CD4-positive, alpha-beta T cell (primary cell): ENCODE data around the gene CCNI2. TPM values are rescaled to one million over a fixed set of nuclear protein-coding genes. Genes with fewer than 3 reads are reported as not detected.

Source experiments
- ATAC-seq: fragments of 200-7000 bp; cut with Tn5 transposase; one replicate; pipeline ENCODE4 v1.10.0; 2022; ENCODE audit warnings: mild to moderate bottlenecking; ENCODE audit not compliant: poor library complexity
- CTCF ChIA-PET: fragments of 350-600 bp; sonication (Branson Sonifier 250); formaldehyde crosslinking; loops from one replicate; lab custom pipeline; 2021; ENCODE audit warnings: antibody characterized with exemption, inconsistent platforms; lab: Charles Lee
- POLR2A ChIA-PET: fragments of 350-600 bp; sonication (Branson Sonifier 250); formaldehyde crosslinking; loops from one replicate; lab custom pipeline; 2021; ENCODE audit warnings: antibody characterized with exemption, inconsistent platforms; lab: Charles Lee
- DNase-seq, 14 experiments: peaks; one replicate each; pipeline ENCODE4 v3.0.0-alpha.2; 2013 to 2020; ENCODE audit warnings: mixed read lengths in 2 of 14
- H3K27ac ChIP-seq, 2 donors: one replicate each; pipeline versions ENCODE4 v1.5.1 to v1.7.0; 2013; ENCODE audit warnings: low read length in 2 of 2, low read depth in 1 of 2, mild to moderate bottlenecking in 1 of 2
- H3K27me3 ChIP-seq, 2 experiments: 1 replicate in 1 of 2; 2 replicates in 1 of 2; pipeline versions ENCODE4 v1.6.1 to v1.7.0; 2013; ENCODE audit warnings: low read length in 2 of 2, control low read depth in 1 of 2, mild to moderate bottlenecking in 1 of 2, moderate library complexity in 1 of 2; ENCODE audit not compliant: insufficient read depth in 2 of 2, control insufficient read depth in 1 of 2
- H3K36me3 ChIP-seq: one replicate; pipeline ENCODE4 v1.6.1; 2013; ENCODE audit warnings: low read length, control low read depth; ENCODE audit not compliant: insufficient read depth
- H3K4me1 ChIP-seq: one replicate; pipeline ENCODE4 v1.6.1; 2013; ENCODE audit warnings: low read length, control low read depth; ENCODE audit not compliant: insufficient read depth
- H3K4me3 ChIP-seq: one replicate; pipeline ENCODE4 v1.5.1; 2013; ENCODE audit warnings: mild to moderate bottlenecking, low read length, moderate library complexity
- H3K9me3 ChIP-seq, 2 experiments: 1 replicate in 1 of 2; 2 replicates in 1 of 2; pipeline versions ENCODE4 v1.6.1 to v1.7.0; 2013; ENCODE audit warnings: low read length in 2 of 2, mild to moderate bottlenecking in 2 of 2, control low read depth in 1 of 2, moderate library complexity in 1 of 2; ENCODE audit not compliant: control insufficient read depth in 1 of 2, insufficient read depth in 1 of 2
- H3K27ac Mint-ChIP-seq: one replicate; pipeline ENCODE4 v1.8.0; 2020; ENCODE audit warnings: mixed read lengths
- H3K27me3 Mint-ChIP-seq: one replicate; pipeline ENCODE4 v1.8.0; 2021; ENCODE audit warnings: mixed read lengths
- H3K36me3 Mint-ChIP-seq: one replicate; pipeline ENCODE4 v1.8.0; 2021; ENCODE audit warnings: low read depth, mixed read lengths
- H3K4me1 Mint-ChIP-seq: one replicate; pipeline ENCODE4 v1.8.0; 2021; ENCODE audit warnings: low read depth, mixed read lengths
- H3K4me3 Mint-ChIP-seq: one replicate; pipeline ENCODE4 v1.8.0; 2020; ENCODE audit warnings: mild to moderate bottlenecking, mixed read lengths
- H3K9me3 Mint-ChIP-seq: one replicate; pipeline ENCODE4 v1.8.0; 2020; ENCODE audit warnings: mixed read lengths
- intact Hi-C, 2 experiments: fragments of 100-400 bp; cut with DNase I in 1 of 2; cut with micrococcal nuclease in 1 of 2; formaldehyde crosslinking; loops; one replicate each; pipeline versions ENCODE4 v1.15.1 to v1.9.0; 2023 to 2025; cut with DNase I, micrococcal nuclease
- total RNA-seq, 174 experiments: library from RNA in 2 of 174; stranded (reverse) in 2 of 174; gene quantifications; one replicate each; pipeline ENCODE4 v1.2.3 and lab custom pipeline; 2021 to 2026
- TF ChIP-seq, protein P1 (sequence below): fragments of 200-600 bp; IDR thresholded peaks from one replicate; pipeline ENCODE4 v1.8.0; 2022; ENCODE audit warnings: antibody characterized with exemption, mild to moderate bottlenecking

Gene CCNI2
- total RNA-seq, 2 experiments from 2014 or later, result 7.2 to 8.8 TPM

GRCh38 chr5:132767150-132767549 lies 19.9 kb downstream of the CCNI2 start:
- Histone ChIP-seq H3K4me1 (no peaks in the 10 kb centered on the region), H3K36me3 (peaks cover 3% of the 10 kb centered on the region), H3K27me3 (no peaks in the 10 kb centered on the region), H3K9me3 (no peaks in the 10 kb centered on the region), H3K27ac (no peak overlapping the region), H3K4me3 (no peak overlapping the region)
- no peak overlapping the region for H3K4me3 Mint-ChIP-seq
- DNase-seq, result no peak
- ATAC-seq, result no peak
- TF ChIP-seq, protein P1, sequence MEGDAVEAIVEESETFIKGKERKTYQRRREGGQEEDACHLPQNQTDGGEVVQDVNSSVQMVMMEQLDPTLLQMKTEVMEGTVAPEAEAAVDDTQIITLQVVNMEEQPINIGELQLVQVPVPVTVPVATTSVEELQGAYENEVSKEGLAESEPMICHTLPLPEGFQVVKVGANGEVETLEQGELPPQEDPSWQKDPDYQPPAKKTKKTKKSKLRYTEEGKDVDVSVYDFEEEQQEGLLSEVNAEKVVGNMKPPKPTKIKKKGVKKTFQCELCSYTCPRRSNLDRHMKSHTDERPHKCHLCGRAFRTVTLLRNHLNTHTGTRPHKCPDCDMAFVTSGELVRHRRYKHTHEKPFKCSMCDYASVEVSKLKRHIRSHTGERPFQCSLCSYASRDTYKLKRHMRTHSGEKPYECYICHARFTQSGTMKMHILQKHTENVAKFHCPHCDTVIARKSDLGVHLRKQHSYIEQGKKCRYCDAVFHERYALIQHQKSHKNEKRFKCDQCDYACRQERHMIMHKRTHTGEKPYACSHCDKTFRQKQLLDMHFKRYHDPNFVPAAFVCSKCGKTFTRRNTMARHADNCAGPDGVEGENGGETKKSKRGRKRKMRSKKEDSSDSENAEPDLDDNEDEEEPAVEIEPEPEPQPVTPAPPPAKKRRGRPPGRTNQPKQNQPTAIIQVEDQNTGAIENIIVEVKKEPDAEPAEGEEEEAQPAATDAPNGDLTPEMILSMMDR, result no peak
- ChIA-PET CTCF (interaction anchor here (1.1 kb wide), 1 partner anchor 25 kb away, joined by 4 read pairs; no protein-coding TSS in a partner anchor), POLR2A (no interaction called here)
- no peaks in the 10 kb centered on the region for H3K36me3 Mint-ChIP-seq
- H3K4me1 Mint-ChIP-seq, result no peaks in the 10 kb centered on the region
- no peaks in the 10 kb centered on the region for H3K27me3 Mint-ChIP-seq
- H3K9me3 Mint-ChIP-seq, result no peaks in the 10 kb centered on the region
- H3K27ac Mint-ChIP-seq, result no peak overlapping the region
- intact Hi-C loops, result no loop called here

- Mint-ChIP-seq H3K4me3 (no peak overlapping the region), H3K27me3 (no peaks in the 10 kb centered on the region), H3K27ac (no peak overlapping the region), H3K9me3 (no peaks in the 10 kb centered on the region), H3K4me1 (no peaks in the 10 kb centered on the region), H3K36me3 (no peaks in the 10 kb centered on the region)
- Histone ChIP-seq H3K9me3 (no peaks in the 10 kb centered on the region), H3K27me3 (no peaks in the 10 kb centered on the region), H3K36me3 (peaks cover 3% of the 10 kb centered on the region), H3K4me1 (no peaks in the 10 kb centered on the region), H3K4me3 (no peak overlapping the region), H3K27ac (no peak overlapping the region)
- DNase-seq, result no peak
- POLR2A ChIA-PET, result no interaction called here
- CTCF ChIA-PET, result no interaction called here
- no peak for ATAC-seq
- TF ChIP-seq, protein P1, result no peak
- intact Hi-C loops, result no loop called here
Observed at GRCh38 chr5:132768485-132768868, 21.3 kb downstream of the CCNI2 start.

DNA sequence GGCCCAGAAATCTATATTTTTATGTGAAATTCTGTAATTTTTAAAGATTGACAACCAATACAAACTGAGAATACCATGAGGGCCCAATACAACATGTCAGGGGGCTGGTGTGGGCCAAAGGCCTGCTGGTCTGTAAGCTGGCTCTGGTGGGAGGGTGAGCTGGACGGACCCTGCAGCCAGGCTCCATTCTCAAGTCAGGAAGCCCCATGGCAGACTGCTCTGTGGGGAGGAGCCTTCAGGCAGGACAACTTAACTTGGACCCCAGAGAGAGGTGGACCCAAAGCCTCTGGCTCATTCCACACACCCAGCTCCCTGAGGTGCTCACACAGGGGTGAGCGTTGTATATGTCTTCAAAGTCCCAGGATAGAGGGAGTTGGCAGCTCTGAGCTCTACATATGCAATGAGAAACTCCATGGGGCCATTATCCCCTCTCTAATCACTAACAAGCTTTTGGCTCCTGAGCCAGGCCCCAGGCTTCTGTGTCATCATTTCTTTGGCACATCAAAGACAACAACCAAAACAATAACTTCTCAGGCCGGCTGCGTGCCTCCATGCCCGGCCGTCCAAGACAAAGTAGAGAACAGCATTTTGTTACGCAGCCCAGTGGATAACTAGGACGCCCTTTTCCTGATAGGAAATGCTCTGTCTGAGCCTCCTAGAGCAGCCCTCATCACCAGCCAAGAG lies 23.4 kb downstream of the CCNI2 start:
- TF ChIP-seq, protein P1, result no peak
- H3K36me3 Mint-ChIP-seq, result no peaks in the 10 kb centered on the region
- no peak overlapping the region for H3K27ac Mint-ChIP-seq
- peaks cover 5% of the 10 kb centered on the region for H3K27me3 Mint-ChIP-seq
- H3K9me3 Mint-ChIP-seq, result no peaks in the 10 kb centered on the region
- Histone ChIP-seq H3K27me3 (no peaks in the 10 kb centered on the region), H3K27ac (no peak overlapping the region), H3K36me3 (no peaks in the 10 kb centered on the region), H3K4me3 (no peak overlapping the region), H3K4me1 (peaks cover 3% of the 10 kb centered on the region), H3K9me3 (no peaks in the 10 kb centered on the region)
- ATAC-seq, result no peak
- H3K4me3 Mint-ChIP-seq, result no peak overlapping the region
- DNase-seq, result no peak
- ChIA-PET CTCF (interaction anchor here (1.1 kb wide), 1 partner anchor 15 kb away, joined by 3 read pairs; no protein-coding TSS in a partner anchor), POLR2A (no interaction called here)
- intact Hi-C loops, result no loop called here
- H3K4me1 Mint-ChIP-seq, result no peaks in the 10 kb centered on the region
